PC-9 (cell line): Measurements from ENCODE around the gene MFNG.

Experiments
- EZH2 ChIP-seq: fragments of 200-600 bp; sonication (generic); IDR thresholded peaks from 2 replicates; pipeline ENCODE4 v1.8.0; 2017; ENCODE audit warnings: antibody characterized with exemption, low read depth
- TF ChIP-seq, protein P1 (sequence below): fragments of 200-600 bp; sonication (generic); conservative IDR thresholded peaks from 2 replicates; pipeline ENCODE4 v1.6.1; 2017; ENCODE audit warnings: mixed run types, antibody characterized with exemption, mild to moderate bottlenecking, moderate library complexity

DNA sequence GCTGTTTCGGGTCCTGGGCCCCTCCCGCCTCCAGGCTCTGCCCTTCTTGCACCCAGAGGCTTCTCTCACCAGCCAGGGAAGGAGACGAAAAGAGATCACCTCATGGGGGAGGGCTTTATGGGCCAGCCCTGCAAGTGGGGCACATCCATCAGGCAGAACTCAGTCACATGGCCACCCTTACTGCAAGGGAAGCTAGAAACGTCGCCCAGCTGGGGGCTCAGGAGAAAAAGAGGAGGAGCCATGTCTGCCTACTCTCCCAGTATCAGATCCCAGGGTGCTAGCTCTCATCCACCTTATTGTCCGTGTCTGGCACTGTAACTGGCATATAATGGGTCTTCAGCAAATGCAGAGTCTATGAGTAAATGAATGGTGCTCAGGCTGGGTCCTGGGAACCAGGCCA is 24.2 kb downstream of the MFNG start:
- TF ChIP-seq, protein P1, sequence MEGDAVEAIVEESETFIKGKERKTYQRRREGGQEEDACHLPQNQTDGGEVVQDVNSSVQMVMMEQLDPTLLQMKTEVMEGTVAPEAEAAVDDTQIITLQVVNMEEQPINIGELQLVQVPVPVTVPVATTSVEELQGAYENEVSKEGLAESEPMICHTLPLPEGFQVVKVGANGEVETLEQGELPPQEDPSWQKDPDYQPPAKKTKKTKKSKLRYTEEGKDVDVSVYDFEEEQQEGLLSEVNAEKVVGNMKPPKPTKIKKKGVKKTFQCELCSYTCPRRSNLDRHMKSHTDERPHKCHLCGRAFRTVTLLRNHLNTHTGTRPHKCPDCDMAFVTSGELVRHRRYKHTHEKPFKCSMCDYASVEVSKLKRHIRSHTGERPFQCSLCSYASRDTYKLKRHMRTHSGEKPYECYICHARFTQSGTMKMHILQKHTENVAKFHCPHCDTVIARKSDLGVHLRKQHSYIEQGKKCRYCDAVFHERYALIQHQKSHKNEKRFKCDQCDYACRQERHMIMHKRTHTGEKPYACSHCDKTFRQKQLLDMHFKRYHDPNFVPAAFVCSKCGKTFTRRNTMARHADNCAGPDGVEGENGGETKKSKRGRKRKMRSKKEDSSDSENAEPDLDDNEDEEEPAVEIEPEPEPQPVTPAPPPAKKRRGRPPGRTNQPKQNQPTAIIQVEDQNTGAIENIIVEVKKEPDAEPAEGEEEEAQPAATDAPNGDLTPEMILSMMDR = no peak
- TF ChIP-seq EZH2 = no peak
